T-helper 1 cell treated with Interleukin-12 subunit alpha and Interleukin-12 subunit beta and Interleukin-4 antibody, amounts not matched to agents 30 μg/mL and 1 μg/mL, for 36 hours (primary cell): ENCODE measurements around the gene D2HGDH.

ENCODE experiments used
- H3K27ac Mint-ChIP-seq: one replicate; pipeline ENCODE4 v1.8.0; 2021; ENCODE audit warnings: mild to moderate bottlenecking, mixed read lengths
- H3K27me3 Mint-ChIP-seq: one replicate; pipeline ENCODE4 v1.8.0; 2021; ENCODE audit warnings: low read depth, mixed read lengths
- H3K36me3 Mint-ChIP-seq: one replicate; pipeline ENCODE4 v1.8.0; 2021; ENCODE audit warnings: low read depth, mixed read lengths
- H3K4me1 Mint-ChIP-seq: one replicate; pipeline ENCODE4 v1.8.0; 2021; ENCODE audit warnings: low read depth, mixed read lengths
- H3K4me3 Mint-ChIP-seq: one replicate; pipeline ENCODE4 v1.8.0; 2021; ENCODE audit warnings: mild to moderate bottlenecking, moderate library complexity, mixed read lengths
- H3K9me3 Mint-ChIP-seq: one replicate; pipeline ENCODE4 v1.8.0; 2021; ENCODE audit warnings: mixed read lengths

Gene D2HGDH

GRCh38 chr2:241763551-241764274 is 29.3 kb downstream of the D2HGDH start:
- Mint-ChIP-seq H3K27me3 (no peaks in the 10 kb centered on the region), H3K4me1 (peaks cover 13% of the 10 kb centered on the region), H3K9me3 (peaks cover 5% of the 10 kb centered on the region), H3K4me3 (no peak overlapping the region), H3K36me3 (peaks cover 14% of the 10 kb centered on the region), H3K27ac (peak overlapping the region; percentile 14)

GRCh38 chr2:241764275-241765241 is 30.1 kb downstream of the D2HGDH start:
- no peak overlapping the region for H3K27ac Mint-ChIP-seq
- peaks cover 5% of the 10 kb centered on the region for H3K9me3 Mint-ChIP-seq
- peaks cover 11% of the 10 kb centered on the region for H3K4me1 Mint-ChIP-seq
- peaks cover 10% of the 10 kb centered on the region for H3K36me3 Mint-ChIP-seq
- no peak overlapping the region for H3K4me3 Mint-ChIP-seq
- H3K27me3 Mint-ChIP-seq, result no peaks in the 10 kb centered on the region

GRCh38 chr2:241767464-241768250 is 33.2 kb downstream of the D2HGDH start:
- Mint-ChIP-seq H3K36me3 (no peaks in the 10 kb centered on the region), H3K27ac (no peak overlapping the region), H3K4me1 (peaks cover 12% of the 10 kb centered on the region), H3K9me3 (no peaks in the 10 kb centered on the region), H3K4me3 (no peak overlapping the region), H3K27me3 (no peaks in the 10 kb centered on the region)

- H3K36me3 Mint-ChIP-seq, result no peaks in the 10 kb centered on the region
- no peak overlapping the region for H3K4me3 Mint-ChIP-seq
- no peak overlapping the region for H3K27ac Mint-ChIP-seq
- no peaks in the 10 kb centered on the region for H3K27me3 Mint-ChIP-seq
- H3K4me1 Mint-ChIP-seq, result peaks cover 6% of the 10 kb centered on the region
- no peaks in the 10 kb centered on the region for H3K9me3 Mint-ChIP-seq
Observed at GRCh38 chr2:241768251-241768711, 33.9 kb downstream of the D2HGDH start.

DNA sequence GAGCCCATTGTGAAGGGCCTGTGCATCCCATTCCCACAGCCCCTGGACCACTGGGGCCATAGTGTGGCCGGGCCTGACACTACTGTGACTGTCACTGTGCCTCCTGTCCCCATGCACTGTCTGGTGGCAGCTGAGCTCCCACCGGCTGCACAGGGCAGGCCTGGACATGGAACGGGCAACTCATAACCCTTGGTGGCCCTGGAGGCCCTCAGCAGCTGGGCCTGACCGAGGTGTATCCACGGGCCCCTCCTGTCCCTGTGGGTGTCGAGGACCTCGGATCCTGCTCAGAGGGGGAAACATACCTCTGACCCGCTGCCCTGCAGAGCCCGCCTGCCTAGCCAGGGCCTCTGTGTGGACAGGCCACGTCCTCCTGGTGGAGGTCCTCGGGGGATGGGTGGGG is 34.4 kb downstream of the D2HGDH start:
- no peak overlapping the region for H3K27ac Mint-ChIP-seq
- H3K9me3 Mint-ChIP-seq, result no peaks in the 10 kb centered on the region
- H3K4me3 Mint-ChIP-seq, result no peak overlapping the region
- no peaks in the 10 kb centered on the region for H3K36me3 Mint-ChIP-seq
- H3K27me3 Mint-ChIP-seq, result no peaks in the 10 kb centered on the region
- peaks cover 5% of the 10 kb centered on the region for H3K4me1 Mint-ChIP-seq

- no peak overlapping the region for H3K27ac Mint-ChIP-seq
- H3K4me1 Mint-ChIP-seq, result peaks cover 5% of the 10 kb centered on the region
- no peaks in the 10 kb centered on the region for H3K9me3 Mint-ChIP-seq
- no peaks in the 10 kb centered on the region for H3K36me3 Mint-ChIP-seq
- no peak overlapping the region for H3K4me3 Mint-ChIP-seq
- H3K27me3 Mint-ChIP-seq, result no peaks in the 10 kb centered on the region
Observed at GRCh38 chr2:241769819-241770184, 35.4 kb downstream of the D2HGDH start.

- H3K36me3 Mint-ChIP-seq, result no peaks in the 10 kb centered on the region
- H3K9me3 Mint-ChIP-seq, result no peaks in the 10 kb centered on the region
- no peak overlapping the region for H3K27ac Mint-ChIP-seq
- peaks cover 5% of the 10 kb centered on the region for H3K4me1 Mint-ChIP-seq
- no peaks in the 10 kb centered on the region for H3K27me3 Mint-ChIP-seq
- no peak overlapping the region for H3K4me3 Mint-ChIP-seq
Observed at GRCh38 chr2:241770185-241770935, 35.9 kb downstream of the D2HGDH start.

DNA sequence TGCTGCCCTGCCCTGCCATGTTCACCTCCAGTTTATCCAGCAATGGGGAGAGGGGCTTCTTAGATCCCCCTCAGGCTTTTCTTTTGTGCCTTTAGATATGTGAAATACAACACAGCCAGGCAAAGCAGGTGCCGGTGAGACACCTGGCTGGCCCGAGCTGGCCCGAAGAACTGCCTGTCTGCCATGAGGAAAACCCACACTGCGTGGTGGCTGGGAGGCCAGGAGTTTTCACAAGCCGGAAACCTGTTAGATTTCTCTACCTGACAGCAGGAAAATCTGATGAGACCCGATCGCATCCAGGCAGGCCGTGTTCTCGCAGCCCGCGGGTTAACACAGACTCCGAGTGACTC is 36.5 kb downstream of the D2HGDH start:
- no peaks in the 10 kb centered on the region for H3K36me3 Mint-ChIP-seq
- H3K9me3 Mint-ChIP-seq, result no peaks in the 10 kb centered on the region
- H3K27me3 Mint-ChIP-seq, result no peaks in the 10 kb centered on the region
- no peak overlapping the region for H3K27ac Mint-ChIP-seq
- H3K4me1 Mint-ChIP-seq, result peaks cover 5% of the 10 kb centered on the region
- H3K4me3 Mint-ChIP-seq, result no peak overlapping the region

DNA sequence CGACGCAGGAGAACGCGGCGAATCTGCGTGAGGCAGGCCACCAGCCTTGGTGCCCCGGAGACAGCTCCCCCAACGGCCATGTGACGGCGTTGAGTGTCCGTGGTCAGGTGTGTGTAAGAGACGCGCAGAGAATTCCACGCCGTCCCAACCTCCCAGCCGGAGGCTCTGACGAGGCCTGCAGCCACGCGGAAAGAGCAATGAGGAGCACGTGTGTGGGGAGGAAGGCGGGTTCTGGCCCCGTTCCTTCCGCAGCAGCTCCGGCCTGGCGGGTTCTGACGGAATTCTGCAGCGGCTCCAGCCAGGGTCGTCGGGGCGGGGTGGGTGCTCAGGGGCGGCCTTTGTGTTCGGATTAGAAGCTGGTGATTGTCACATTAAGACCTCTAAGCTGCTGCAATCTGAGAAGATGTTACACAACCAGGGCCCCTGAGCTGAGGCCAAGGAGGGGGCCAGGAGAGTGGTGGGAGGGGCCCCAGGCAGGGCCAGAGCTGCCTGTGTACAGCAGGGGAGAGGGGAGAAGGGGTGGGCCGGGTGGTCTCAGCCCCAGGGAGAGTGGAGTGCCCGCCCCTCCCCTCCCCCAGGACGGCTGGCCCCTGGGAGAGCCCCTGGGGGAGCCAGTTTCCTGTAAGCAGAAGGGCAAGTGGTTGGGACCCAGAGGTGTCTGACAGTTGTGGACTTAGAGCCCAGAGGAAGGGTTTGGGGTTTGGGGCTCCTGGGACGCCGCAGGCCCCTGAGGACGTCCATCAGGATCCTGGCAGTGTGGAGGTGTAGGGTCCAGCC is 37.0 kb downstream of the D2HGDH start:
- H3K27ac Mint-ChIP-seq, result no peak overlapping the region
- H3K4me1 Mint-ChIP-seq, result peaks cover 5% of the 10 kb centered on the region
- H3K36me3 Mint-ChIP-seq, result no peaks in the 10 kb centered on the region
- no peaks in the 10 kb centered on the region for H3K27me3 Mint-ChIP-seq
- H3K9me3 Mint-ChIP-seq, result no peaks in the 10 kb centered on the region
- H3K4me3 Mint-ChIP-seq, result no peak overlapping the region

- no peak overlapping the region for H3K27ac Mint-ChIP-seq
Observed at GRCh38 chr2:241772063-241772499, 37.7 kb downstream of the D2HGDH start.

GRCh38 chr2:241773511-241774418 is 39.3 kb downstream of the D2HGDH start:
- Mint-ChIP-seq H3K36me3 (no peaks in the 10 kb centered on the region), H3K27ac (no peak overlapping the region), H3K4me3 (no peak overlapping the region), H3K4me1 (peaks cover 5% of the 10 kb centered on the region), H3K9me3 (no peaks in the 10 kb centered on the region), H3K27me3 (no peaks in the 10 kb centered on the region)

More at GRCh38 chr2:241772063-241772499, 37.7 kb downstream of the D2HGDH start:
- H3K4me1 Mint-ChIP-seq, result peaks cover 5% of the 10 kb centered on the region
- H3K36me3 Mint-ChIP-seq, result no peaks in the 10 kb centered on the region
- no peaks in the 10 kb centered on the region for H3K9me3 Mint-ChIP-seq
- no peaks in the 10 kb centered on the region for H3K27me3 Mint-ChIP-seq
- no peak overlapping the region for H3K4me3 Mint-ChIP-seq

GRCh38 chr2:241774419-241775222 is 40.2 kb downstream of the D2HGDH start:
- Mint-ChIP-seq H3K4me1 (peaks cover 5% of the 10 kb centered on the region), H3K36me3 (no peaks in the 10 kb centered on the region), H3K27ac (no peak overlapping the region), H3K9me3 (no peaks in the 10 kb centered on the region), H3K27me3 (no peaks in the 10 kb centered on the region), H3K4me3 (no peak overlapping the region)
